Aorta (tissue), 5 donors: Measurements from ENCODE around the gene ANKEF1. TPM values are rescaled to one million over a fixed set of nuclear protein-coding genes. Genes with fewer than 3 reads are reported as not detected.

Experiments
- ATAC-seq: fragments of 200-7000 bp; cut with Tn5 transposase; one replicate; pipeline ENCODE4 v1.9.1; 2022; ENCODE audit warnings: moderate library complexity; ENCODE audit not compliant: low FRiP score
- DNase-seq, 2 donors: peaks; one replicate each; pipeline ENCODE4 v3.0.0-alpha.2; 2020
- H3K27ac ChIP-seq, 2 donors: one replicate each; pipeline ENCODE4 v1.5.1; 2013; ENCODE audit warnings: low read length in 2 of 2, mild to moderate bottlenecking in 2 of 2, moderate library complexity in 2 of 2, control low read depth in 1 of 2, inconsistent platforms in 1 of 2, low read depth in 1 of 2
- H3K27me3 ChIP-seq, 2 donors: one replicate each; pipeline ENCODE4 v1.6.1; 2013; ENCODE audit warnings: control low read depth in 1 of 2, low read length in 1 of 2, mild to moderate bottlenecking in 1 of 2, moderate library complexity in 1 of 2; ENCODE audit not compliant: insufficient read depth in 2 of 2, control insufficient read depth in 1 of 2
- H3K36me3 ChIP-seq, 2 donors: one replicate each; pipeline ENCODE4 v1.6.1; 2013; ENCODE audit warnings: control low read depth in 1 of 2, low read length in 1 of 2, mild to moderate bottlenecking in 1 of 2; ENCODE audit not compliant: insufficient read depth in 2 of 2, control insufficient read depth in 1 of 2
- H3K4me1 ChIP-seq, 2 donors: one replicate each; pipeline ENCODE4 v1.6.1; 2013; ENCODE audit warnings: low read length in 2 of 2, control low read depth in 1 of 2, mild to moderate bottlenecking in 1 of 2, moderate library complexity in 1 of 2; ENCODE audit not compliant: insufficient read depth in 2 of 2, control insufficient read depth in 1 of 2
- H3K4me3 ChIP-seq, 2 donors: one replicate each; pipeline ENCODE4 v1.5.1; 2013; ENCODE audit warnings: low read length in 2 of 2, control low read depth in 1 of 2, mild to moderate bottlenecking in 1 of 2
- H3K9me3 ChIP-seq: one replicate; pipeline ENCODE4 v1.6.1; 2013; ENCODE audit warnings: mild to moderate bottlenecking, low read length; ENCODE audit not compliant: control insufficient read depth
- WGBS, 2 donors: extraction: QIAGEN DNeasy Blood & Tissue Kit; methylation state at CpG; one replicate each; pipeline ENCODE4 v1.1.7; 2013; 5-methylcytosine and 5-hydroxymethylcytosine counted together
- intact Hi-C, 2 donors: fragments of 100-400 bp; cut with DNase I; formaldehyde crosslinking; loops; one replicate each; pipeline versions ENCODE4 v1.14.2 to v1.15.0; 2022
- polyA plus RNA-seq, 2 donors: library from polyadenylated mRNA; stranded (reverse); fragments of 200-250 nt; gene quantifications; one replicate each; pipeline ENCODE4 v1.2.3, GENCODE V29; 2013
- total RNA-seq, 2 donors: library from RNA; stranded (reverse); fragmentation: NEBNext Ultra II Directional; extraction: Animal tissue kit (Norgen Biotek cat#: 25700); gene quantifications; one replicate each; pipeline ENCODE4 v1.2.1, GENCODE V29; 2021
- donor health status: healthy with polysubstance abuse.
- donor health status: Bipolar disorder and iron deficiency.
- donor health status: DM: no; HTN: no; CAD: no.
- donor health status: DM: no; HTN: no; CAD: no.
- donor health status: DM: yes; HTN: yes; CAD: no.

The ANKEF1 gene
- total and polyA plus RNA-seq, 4 donors: 0.50 to 2.3 (median 1.5) TPM; not detected in 1

- no peak for DNase-seq
- WGBS, 2 donors: 80 to 82% methylated on average over 3 of the region's 3 CpGs
- Histone ChIP-seq H3K27ac (no peak overlapping the region), H3K36me3 (no peaks in the 10 kb centered on the region), H3K4me1 (no peaks in the 10 kb centered on the region), H3K9me3 (no peaks in the 10 kb centered on the region), H3K4me3 (no peak overlapping the region), H3K27me3 (peaks cover 0 to 2% of the 10 kb centered on the region in 2 donors)
- no peak for ATAC-seq
- intact Hi-C loops: no loop called here
Measured at GRCh38 chr20:10042086-10042485, 7.3 kb downstream of the ANKEF1 start.

DNA sequence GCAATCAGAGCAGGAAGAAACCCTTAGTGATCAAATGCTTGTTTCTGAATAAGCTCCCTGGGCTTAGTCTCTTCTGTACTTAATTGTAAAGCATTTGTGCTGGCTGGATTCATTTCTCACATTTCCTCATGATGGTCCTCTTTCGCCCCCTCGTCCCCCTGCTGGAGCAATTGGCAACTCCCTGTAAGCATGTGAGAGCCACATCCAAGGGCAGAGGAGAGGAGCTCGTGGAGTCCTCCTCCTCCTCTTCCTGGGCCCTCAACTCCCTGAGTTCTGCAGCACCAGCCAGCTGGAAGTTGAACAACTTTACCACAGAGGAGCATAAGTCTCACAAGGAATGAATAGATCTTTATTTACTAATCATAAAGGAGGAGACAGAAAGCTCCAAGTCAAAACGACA lies 12.6 kb downstream of the ANKEF1 start:
- no peaks in the 10 kb centered on the region for H3K4me1 ChIP-seq
- no peaks in the 10 kb centered on the region for H3K36me3 ChIP-seq
- no peak overlapping the region for H3K27ac ChIP-seq
- H3K27me3 ChIP-seq: no peaks in the 10 kb centered on the region
- intact Hi-C loops: no loop called here
- DNase-seq (no peak), ATAC-seq (no peak)
- no peaks in the 10 kb centered on the region for H3K9me3 ChIP-seq
- no peak overlapping the region for H3K4me3 ChIP-seq
- WGBS, 2 donors: 26 to 33% methylated on average over 4 of the region's 4 CpGs

- 41 to 93% methylated on average over 1 of the region's 1 CpG for WGBS, 2 donors
- no peaks in the 10 kb centered on the region for H3K9me3 ChIP-seq
- no peak overlapping the region for H3K27ac ChIP-seq
- no peaks in the 10 kb centered on the region for H3K27me3 ChIP-seq
- DNase-seq (no peak), ATAC-seq (no peak)
- no peaks in the 10 kb centered on the region for H3K36me3 ChIP-seq
- intact Hi-C loops: no loop called here
- no peak overlapping the region for H3K4me3 ChIP-seq
- H3K4me1 ChIP-seq: no peaks in the 10 kb centered on the region
Measured at GRCh38 chr20:10051185-10051584, 16.4 kb downstream of the ANKEF1 start.

DNA sequence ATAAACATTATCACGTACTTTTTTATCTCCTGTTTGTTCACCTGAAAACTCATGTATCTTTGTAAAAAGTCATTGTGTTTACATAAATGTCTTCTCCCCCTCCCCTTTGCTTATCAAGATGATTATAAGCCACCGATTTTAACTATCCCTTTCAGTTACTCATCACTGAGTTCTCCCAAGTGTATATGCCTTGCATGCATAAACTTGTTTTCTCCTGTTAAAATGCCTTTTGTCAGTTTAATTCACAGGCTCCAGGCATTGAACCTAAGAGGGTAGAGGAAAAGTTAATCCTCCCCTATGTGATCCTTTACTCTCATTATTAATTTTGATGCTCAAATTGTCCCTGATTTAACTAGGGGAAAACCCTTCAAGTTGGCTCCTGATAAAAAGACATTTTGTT lies 24.2 kb downstream of the ANKEF1 start:
- H3K4me1 ChIP-seq: no peaks in the 10 kb centered on the region
- no peak overlapping the region for H3K4me3 ChIP-seq
- DNase-seq: no peak
- H3K36me3 ChIP-seq: peaks cover 0 to 2% of the 10 kb centered on the region in 2 donors
- WGBS, 2 donors: 39 to 48% methylated on average over 2 of the region's 2 CpGs
- peaks cover 0 to 2% of the 10 kb centered on the region in 2 donors for H3K27me3 ChIP-seq
- intact Hi-C loops: no loop called here
- ATAC-seq: no peak
- no peaks in the 10 kb centered on the region for H3K9me3 ChIP-seq
- no peak overlapping the region for H3K27ac ChIP-seq

DNA sequence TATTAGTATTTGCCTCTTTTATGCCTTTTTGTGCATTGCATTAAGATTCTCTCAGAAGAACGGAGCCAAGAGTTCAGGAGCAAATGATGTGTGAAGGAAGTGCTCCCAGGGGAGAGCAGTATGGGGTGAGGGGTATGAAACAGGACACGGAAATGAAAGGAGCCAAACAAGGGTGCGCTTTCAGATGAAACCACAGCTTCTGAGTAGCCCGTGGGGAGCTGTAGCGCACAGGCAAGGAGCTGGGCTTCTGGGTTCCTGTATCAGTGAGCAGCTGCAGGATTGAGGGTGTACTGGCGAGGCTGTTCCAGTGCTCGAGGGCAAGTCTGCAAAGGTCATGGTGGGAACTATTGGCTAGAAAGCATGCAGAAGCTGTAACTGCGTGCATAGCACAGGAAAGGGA lies 25.4 kb downstream of the ANKEF1 start:
- Histone ChIP-seq H3K27me3 (peaks cover 0 to 2% of the 10 kb centered on the region in 2 donors), H3K4me1 (no peaks in the 10 kb centered on the region), H3K27ac (no peak overlapping the region), H3K36me3 (peaks cover 0 to 2% of the 10 kb centered on the region in 2 donors), H3K9me3 (no peaks in the 10 kb centered on the region), H3K4me3 (no peak overlapping the region)
- ATAC-seq: no peak
- DNase-seq: no peak
- intact Hi-C loops: no loop called here
- 40 to 60% methylated on average over 8 of the region's 8 CpGs for WGBS, 2 donors

- ATAC-seq: no peak
- intact Hi-C loops: no loop called here
- H3K36me3 ChIP-seq: peaks cover 0 to 2% of the 10 kb centered on the region in 2 donors
Measured at GRCh38 chr20:10061641-10062040, 26.9 kb downstream of the ANKEF1 start.

DNA sequence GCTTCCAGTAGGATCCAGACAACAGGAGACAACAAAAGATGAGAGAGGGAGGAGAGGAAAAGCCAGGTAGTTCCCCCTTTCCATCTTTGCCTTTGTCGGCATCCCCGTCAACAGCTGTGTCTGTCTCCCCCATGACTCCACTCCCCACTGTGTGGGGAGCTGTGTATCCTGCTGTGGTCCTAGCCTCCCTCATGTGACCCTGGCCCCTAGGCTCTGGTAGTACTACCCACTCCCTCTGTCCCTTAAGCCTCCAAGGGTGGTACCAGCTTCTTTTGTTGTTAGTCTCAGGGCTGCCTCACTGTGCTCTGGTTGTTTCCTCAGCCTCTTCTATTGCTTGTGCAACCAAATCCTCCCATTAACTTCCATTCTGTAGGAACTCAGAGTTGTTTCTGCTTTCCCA lies 28.7 kb downstream of the ANKEF1 start:
- Histone ChIP-seq H3K4me3 (no peak overlapping the region), H3K27ac (no peak overlapping the region), H3K9me3 (no peaks in the 10 kb centered on the region), H3K36me3 (no peaks in the 10 kb centered on the region), H3K4me1 (no peaks in the 10 kb centered on the region), H3K27me3 (no peaks in the 10 kb centered on the region)
- WGBS, 2 donors: 83 to 94% methylated on average over 2 of the region's 2 CpGs
- ATAC-seq: no peak
- intact Hi-C loops: no loop called here
- DNase-seq: no peak

More at GRCh38 chr20:10061641-10062040, 26.9 kb downstream of the ANKEF1 start:
- no peaks in the 10 kb centered on the region for H3K9me3 ChIP-seq
- WGBS, 2 donors: 78 to 85% methylated on average over 2 of the region's 2 CpGs
- no peak overlapping the region for H3K27ac ChIP-seq
- no peak for DNase-seq
- H3K4me3 ChIP-seq: no peak overlapping the region
- peaks cover 0 to 2% of the 10 kb centered on the region in 2 donors for H3K27me3 ChIP-seq
- no peaks in the 10 kb centered on the region for H3K4me1 ChIP-seq

- H3K27ac ChIP-seq: no peak overlapping the region
- H3K4me1 ChIP-seq: no peaks in the 10 kb centered on the region
- intact Hi-C loops: no loop called here
- no peak for ATAC-seq
- no peaks in the 10 kb centered on the region for H3K36me3 ChIP-seq
- 32 to 80% methylated on average over 1 of the region's 1 CpG for WGBS, 2 donors
- H3K4me3 ChIP-seq: no peak overlapping the region
- no peaks in the 10 kb centered on the region for H3K9me3 ChIP-seq
- no peaks in the 10 kb centered on the region for H3K27me3 ChIP-seq
- no peak for DNase-seq
Measured at GRCh38 chr20:10064611-10065010, 29.8 kb downstream of the ANKEF1 start.

GRCh38 chr20:10065154-10065833 lies 30.5 kb downstream of the ANKEF1 start:
- Histone ChIP-seq H3K27ac (no peak overlapping the region), H3K27me3 (no peaks in the 10 kb centered on the region), H3K4me1 (no peaks in the 10 kb centered on the region), H3K9me3 (no peaks in the 10 kb centered on the region), H3K4me3 (no peak overlapping the region), H3K36me3 (no peaks in the 10 kb centered on the region)
- DNase-seq (no peak), ATAC-seq (no peak)
- intact Hi-C loops: no loop called here
- WGBS, 2 donors: 93 to 95% methylated on average over 3 of the region's 3 CpGs
